Lower leg skin (tissue), 3 donors: ENCODE results near the gene DNAJC21.

Experiments used
- CTCF ChIP-seq, 3 donors: fragments of 450-650 bp; IDR thresholded peaks; one replicate each; pipeline ENCODE4 v1.5.1; 2016; ENCODE audit warnings: antibody characterized with exemption in 3 of 3, mild to moderate bottlenecking in 3 of 3, moderate library complexity in 2 of 3
- POLR2A ChIP-seq, 2 donors: fragments of 450-650 bp; IDR thresholded peaks; one replicate each; pipeline ENCODE4 v1.6.1; 2016 to 2017; ENCODE audit warnings: antibody characterized with exemption in 2 of 2, mild to moderate bottlenecking in 1 of 2, moderate library complexity in 1 of 2

- no peak for TF ChIP-seq CTCF (IDR thresholded peaks at IDR 0.05)
- no peak for TF ChIP-seq POLR2A (IDR thresholded peaks at IDR 0.05)
Measured at GRCh38 chr5:34993951-34994350, 64.6 kb downstream of the DNAJC21 start.
